BLaER1 (cell line): ENCODE results near the gene MGLL.

Source experiments
- H3K27ac ChIP-seq: shearing (Covaris generic); formaldehyde crosslinking; 2 replicates; pipeline ENCODE4 v1.8.1; 2022
- H3K27me3 ChIP-seq: shearing (Covaris generic); formaldehyde crosslinking; 2 replicates; pipeline ENCODE4 v1.8.1; 2022
- H3K36me3 ChIP-seq: shearing (Covaris generic); formaldehyde crosslinking; 2 replicates; pipeline ENCODE4 v1.8.1; 2022
- H3K4me1 ChIP-seq: shearing (Covaris generic); formaldehyde crosslinking; 2 replicates; pipeline ENCODE4 v1.8.1; 2022
- H3K4me2 ChIP-seq: shearing (Covaris generic); formaldehyde crosslinking; 2 replicates; pipeline ENCODE4 v1.8.1; 2022
- H3K4me3 ChIP-seq: shearing (Covaris generic); formaldehyde crosslinking; 2 replicates; pipeline ENCODE4 v1.8.1; 2022
- H3K9ac ChIP-seq: shearing (Covaris generic); formaldehyde crosslinking; 2 replicates; pipeline ENCODE4 v1.8.1; 2022
- H3K9me3 ChIP-seq: shearing (Covaris generic); formaldehyde crosslinking; 2 replicates; pipeline ENCODE4 v1.8.1; 2022
- H4K20me1 ChIP-seq: shearing (Covaris generic); formaldehyde crosslinking; 2 replicates; pipeline ENCODE4 v1.8.1; 2022
- Cebpa-rat ChIP-seq: shearing (Covaris generic); IDR thresholded peaks from 2 replicates; pipeline ENCODE4 v1.8.1; 2022

The MGLL gene

DNA sequence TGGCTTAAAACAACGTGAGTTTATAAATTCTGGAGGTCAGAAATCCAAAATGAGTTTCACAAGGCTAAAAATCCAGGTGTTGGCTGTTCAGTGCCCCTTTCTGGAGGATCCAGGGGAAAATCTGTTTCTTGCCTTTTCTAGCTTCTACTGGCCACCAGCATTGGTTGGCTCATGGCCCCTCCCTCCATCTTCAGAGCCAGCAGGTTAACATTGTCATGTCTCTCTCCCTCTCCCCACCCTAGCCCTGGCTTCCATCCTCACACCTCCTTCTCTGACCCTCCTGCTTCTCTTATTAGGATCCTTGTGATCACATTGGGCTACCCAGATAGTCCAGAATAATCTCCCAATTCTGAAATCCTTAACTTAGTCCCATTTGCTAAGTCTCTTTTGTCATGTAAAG, 32.9 kb upstream of the MGLL start:
- no peak overlapping the region for H3K4me3 ChIP-seq
- H3K4me1 ChIP-seq: no peaks in the 10 kb centered on the region
- no peaks in the 10 kb centered on the region for H3K36me3 ChIP-seq
- H4K20me1 ChIP-seq: no peaks in the 10 kb centered on the region
- H3K27ac ChIP-seq: no peak overlapping the region
- no peaks in the 10 kb centered on the region for H3K27me3 ChIP-seq
- TF ChIP-seq Cebpa-rat: no peak
- no peaks in the 10 kb centered on the region for H3K9me3 ChIP-seq
- H3K9ac ChIP-seq: no peak overlapping the region
- H3K4me2 ChIP-seq: no peak overlapping the region

DNA sequence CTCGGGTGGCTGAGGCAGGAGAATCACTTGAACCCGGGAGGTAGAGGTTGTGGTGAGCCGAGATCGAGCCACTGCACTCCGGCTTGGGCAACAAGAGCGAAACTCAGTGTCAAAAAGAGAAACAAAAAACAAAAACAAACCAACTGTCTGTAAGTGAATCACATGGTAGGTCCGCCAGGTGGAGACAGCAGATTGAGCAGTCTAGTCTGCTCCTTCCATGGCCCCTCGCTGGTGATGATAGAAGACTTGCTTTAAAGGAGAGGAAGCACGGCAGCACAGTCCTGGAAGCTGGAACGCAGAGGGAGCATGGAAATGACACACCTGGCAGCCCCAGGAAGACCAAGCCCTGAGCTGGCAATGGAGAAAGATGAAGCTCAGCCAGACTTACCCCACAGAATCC, 31.4 kb upstream of the MGLL start:
- Histone ChIP-seq H3K4me2 (no peak overlapping the region), H3K36me3 (no peaks in the 10 kb centered on the region), H3K9me3 (no peaks in the 10 kb centered on the region), H3K4me3 (no peak overlapping the region), H3K27me3 (no peaks in the 10 kb centered on the region), H4K20me1 (no peaks in the 10 kb centered on the region), H3K9ac (no peak overlapping the region), H3K27ac (no peak overlapping the region), H3K4me1 (no peaks in the 10 kb centered on the region; the same call in 1 of the 2 replicates)
- TF ChIP-seq Cebpa-rat: no peak

DNA sequence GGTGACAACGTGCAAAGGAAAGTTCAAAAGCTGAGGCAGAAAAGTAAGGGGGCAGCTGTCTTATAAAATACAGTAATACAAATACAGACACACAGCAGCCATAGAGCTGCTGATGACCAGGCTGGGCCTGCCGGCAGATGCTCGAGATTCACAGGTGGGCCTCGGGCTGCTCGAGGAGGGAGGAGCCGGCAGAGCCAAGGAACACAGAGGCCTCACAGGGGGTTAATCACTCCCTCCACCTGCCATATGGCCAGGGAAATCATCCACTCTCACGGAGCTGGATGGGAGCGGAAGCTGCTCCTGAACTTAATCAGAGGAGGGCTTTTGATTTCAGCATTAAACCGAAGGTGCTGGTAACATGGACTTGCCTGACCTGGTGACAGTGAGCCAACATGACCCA, 29.6 kb upstream of the MGLL start:
- H3K4me2 ChIP-seq: no peak overlapping the region
- H3K4me3 ChIP-seq: no peak overlapping the region
- H3K9me3 ChIP-seq: no peaks in the 10 kb centered on the region
- no peak overlapping the region for H3K9ac ChIP-seq
- no peaks in the 10 kb centered on the region for H3K36me3 ChIP-seq
- H3K4me1 ChIP-seq: peaks cover 7% of the 10 kb centered on the region
- no peaks in the 10 kb centered on the region for H3K27me3 ChIP-seq
- no peak overlapping the region for H3K27ac ChIP-seq
- no peak for TF ChIP-seq Cebpa-rat
- H4K20me1 ChIP-seq: no peaks in the 10 kb centered on the region

DNA sequence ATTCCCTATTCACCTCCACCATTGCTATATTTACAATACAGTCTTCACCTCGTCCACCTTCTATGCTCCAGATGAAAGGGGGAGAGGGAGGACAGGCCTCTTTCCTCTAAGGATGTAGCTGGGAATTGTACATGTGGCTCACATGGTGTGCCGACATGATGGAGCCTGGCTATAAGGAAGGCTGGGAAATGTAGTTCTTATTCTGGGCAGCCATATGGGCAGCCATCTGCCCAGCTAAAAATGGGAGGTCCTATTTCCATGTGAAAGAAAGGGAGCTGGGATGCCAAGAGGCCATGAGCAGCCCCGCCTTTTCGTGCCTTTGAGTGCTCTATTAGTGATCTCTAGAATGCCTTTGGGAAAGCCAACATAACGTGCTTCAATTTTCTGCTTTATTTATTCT, 27.1 kb upstream of the MGLL start:
- Histone ChIP-seq H3K4me1 (peaks cover 17% of the 10 kb centered on the region), H3K9me3 (no peaks in the 10 kb centered on the region), H3K36me3 (no peaks in the 10 kb centered on the region), H3K27me3 (no peaks in the 10 kb centered on the region), H4K20me1 (no peaks in the 10 kb centered on the region), H3K4me3 (no peak overlapping the region), H3K9ac (no peak overlapping the region), H3K4me2 (no peak overlapping the region), H3K27ac (no peak overlapping the region)
- TF ChIP-seq Cebpa-rat: no peak

DNA sequence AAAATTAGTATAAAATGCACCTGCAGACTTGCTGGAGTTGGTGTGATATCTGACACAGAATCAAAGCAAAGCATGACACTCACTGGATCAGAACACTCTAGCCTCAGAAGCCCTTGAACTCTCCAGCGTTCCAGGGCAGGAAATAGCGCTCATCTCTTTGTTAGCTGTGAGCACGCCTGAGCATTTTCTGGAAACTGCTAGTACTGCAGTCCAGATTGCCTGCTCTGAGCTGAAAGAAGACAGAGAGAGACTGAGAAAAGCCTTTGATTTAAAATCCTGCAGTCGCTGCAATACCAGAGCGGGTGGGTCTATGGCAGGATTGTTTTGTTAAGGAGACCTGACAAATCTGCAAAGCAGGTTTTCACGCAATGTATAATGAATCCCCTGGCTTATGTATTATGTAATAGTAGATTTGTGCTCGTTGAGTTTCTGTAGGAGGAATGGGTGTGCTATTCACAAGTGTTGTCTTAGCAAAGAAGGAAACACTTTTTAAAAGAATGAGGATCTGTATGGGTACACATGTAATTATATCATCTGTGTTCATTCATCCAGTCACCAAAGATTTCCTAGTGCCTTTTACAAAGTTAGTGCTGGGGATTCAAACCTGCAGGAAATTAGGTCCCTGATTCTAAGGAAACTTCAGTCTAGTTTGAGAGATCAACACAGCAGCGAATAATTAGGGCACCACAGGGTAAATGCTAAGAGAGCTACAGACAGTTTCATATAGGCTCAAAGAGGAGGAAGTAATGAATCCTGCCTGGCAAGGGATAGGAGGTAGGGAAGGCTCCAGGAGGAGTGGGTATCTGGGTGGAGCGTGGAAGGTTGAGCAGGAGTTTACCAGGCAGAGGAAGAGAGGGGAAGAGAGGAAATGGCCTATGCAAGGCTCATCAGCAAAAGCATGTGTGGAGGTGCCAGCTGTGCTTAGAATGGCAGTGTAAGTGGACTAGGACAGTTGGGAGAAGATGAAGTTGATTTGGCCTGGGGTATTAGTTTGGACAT, 26.1 kb upstream of the MGLL start:
- Histone ChIP-seq H3K27ac (no peak overlapping the region), H3K36me3 (no peaks in the 10 kb centered on the region), H3K4me3 (no peak overlapping the region), H3K27me3 (no peaks in the 10 kb centered on the region), H4K20me1 (no peaks in the 10 kb centered on the region), H3K9ac (no peak overlapping the region), H3K9me3 (no peaks in the 10 kb centered on the region), H3K4me1 (peaks cover 26% of the 10 kb centered on the region), H3K4me2 (no peak overlapping the region)
- no peak for TF ChIP-seq Cebpa-rat

DNA sequence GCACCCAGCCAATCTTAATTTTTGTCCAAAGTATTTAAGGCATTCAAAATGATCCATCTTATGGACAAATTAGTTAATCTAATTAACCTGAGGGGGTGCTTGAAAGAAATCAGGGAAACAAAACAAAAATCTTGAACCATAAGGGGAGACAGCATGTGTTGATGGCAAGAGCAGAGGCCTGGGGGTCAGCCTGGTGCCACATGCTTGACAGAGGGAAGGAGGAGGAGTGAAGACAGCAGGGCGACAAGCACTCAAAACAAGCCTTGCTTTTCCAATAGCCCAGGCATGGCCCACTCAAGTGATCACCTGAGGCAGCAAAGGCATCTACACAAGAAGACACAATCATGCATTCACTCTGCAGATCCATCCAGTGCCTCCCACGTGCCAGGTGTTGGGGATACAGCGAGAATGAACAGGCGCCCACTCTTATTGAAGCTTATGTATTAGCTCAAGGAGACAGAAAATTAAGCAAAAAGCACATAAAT, 25.0 kb upstream of the MGLL start:
- Histone ChIP-seq H3K27me3 (no peaks in the 10 kb centered on the region), H3K4me3 (no peak overlapping the region), H3K4me2 (no peak overlapping the region), H3K36me3 (no peaks in the 10 kb centered on the region), H3K9ac (no peak overlapping the region), H3K4me1 (peaks cover 38% of the 10 kb centered on the region), H3K9me3 (no peaks in the 10 kb centered on the region), H3K27ac (no peak overlapping the region), H4K20me1 (no peaks in the 10 kb centered on the region)
- no peak for TF ChIP-seq Cebpa-rat

DNA sequence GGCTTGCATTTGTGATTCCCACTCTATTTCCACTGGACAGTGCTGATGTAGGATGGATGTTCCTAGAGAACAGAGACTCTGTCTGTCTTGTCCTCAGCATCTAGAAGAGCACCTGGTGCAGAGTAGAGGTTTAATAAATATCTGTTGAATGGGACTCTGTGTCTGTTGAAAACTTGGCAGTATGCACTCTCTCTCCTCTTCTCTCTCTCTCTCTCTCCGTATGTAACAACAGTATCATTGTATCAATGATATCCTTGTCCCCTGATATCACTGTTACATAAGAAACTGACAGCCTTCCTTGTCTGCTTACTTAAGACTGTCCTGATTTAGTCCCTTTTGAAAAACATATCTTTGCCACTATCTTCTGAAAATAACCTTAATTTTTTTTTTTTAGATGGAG, 24.3 kb upstream of the MGLL start:
- Histone ChIP-seq H3K9me3 (no peaks in the 10 kb centered on the region), H3K27ac (no peak overlapping the region)

DNA sequence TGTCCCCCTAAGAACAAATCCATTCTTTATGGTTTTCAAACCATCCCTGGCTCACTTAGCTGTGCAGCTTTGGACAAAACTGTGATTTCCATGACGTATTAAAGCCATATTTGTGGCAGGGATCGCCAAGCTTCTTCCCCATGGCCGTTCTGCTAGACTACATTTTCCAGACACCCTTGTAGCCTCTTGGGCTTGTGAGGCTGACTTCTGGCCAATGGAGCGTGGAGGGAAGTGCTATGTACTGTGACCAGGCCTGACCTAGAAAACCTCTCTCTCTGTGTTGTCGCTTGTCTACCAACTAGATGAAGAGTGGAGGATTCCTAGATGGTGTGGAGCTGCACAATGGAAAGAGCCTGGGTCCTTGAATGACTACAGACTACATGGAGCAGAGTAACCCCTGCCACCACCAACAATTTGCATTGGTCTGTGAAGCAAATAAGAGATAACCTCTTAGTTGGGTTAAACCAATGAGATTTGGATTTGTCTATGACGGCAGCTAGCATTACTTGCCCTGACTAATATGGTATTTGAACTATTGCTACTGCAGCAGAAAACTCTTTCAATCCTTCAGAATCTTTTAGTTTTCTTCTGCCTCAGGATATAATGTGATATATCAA, 22.1 kb upstream of the MGLL start:
- Histone ChIP-seq H3K9me3 (no peaks in the 10 kb centered on the region), H3K4me3 (no peak overlapping the region), H3K36me3 (no peaks in the 10 kb centered on the region), H3K9ac (no peak overlapping the region), H4K20me1 (no peaks in the 10 kb centered on the region), H3K27ac (no peak overlapping the region), H3K27me3 (no peaks in the 10 kb centered on the region), H3K4me2 (peak overlapping the region; percentile 47), H3K4me1 (peaks cover 42% of the 10 kb centered on the region)
- TF ChIP-seq Cebpa-rat: no peak

More for the DNA sequence above, 24.3 kb upstream of the MGLL start:
- Histone ChIP-seq H4K20me1 (no peaks in the 10 kb centered on the region), H3K4me3 (no peak overlapping the region), H3K36me3 (no peaks in the 10 kb centered on the region), H3K9ac (no peak overlapping the region), H3K27me3 (no peaks in the 10 kb centered on the region), H3K4me1 (peaks cover 42% of the 10 kb centered on the region), H3K4me2 (no peak overlapping the region)
- no peak for TF ChIP-seq Cebpa-rat

DNA sequence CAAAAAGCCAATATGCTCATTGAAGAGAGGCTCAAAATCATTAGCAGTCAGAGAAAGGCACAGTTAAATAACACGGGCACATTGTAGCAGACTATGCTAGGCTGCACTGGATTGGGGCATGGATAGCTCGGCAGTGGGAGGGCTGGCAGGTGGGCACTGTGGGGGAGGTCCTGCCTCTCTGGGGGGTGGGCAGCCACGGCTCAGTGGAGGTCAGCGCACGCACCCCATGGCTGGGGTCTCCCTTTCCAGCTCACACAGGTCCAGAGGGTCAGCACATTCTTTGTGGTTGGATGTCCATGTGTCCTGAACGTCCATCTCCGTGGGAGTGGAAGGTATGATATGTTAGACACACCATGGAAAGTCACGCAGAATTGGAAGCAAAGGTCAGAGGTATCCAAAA, 18.4 kb upstream of the MGLL start:
- TF ChIP-seq Cebpa-rat: no peak
- Histone ChIP-seq H3K9me3 (no peaks in the 10 kb centered on the region), H4K20me1 (no peaks in the 10 kb centered on the region), H3K4me3 (no peak overlapping the region), H3K9ac (no peak overlapping the region), H3K36me3 (no peaks in the 10 kb centered on the region), H3K27me3 (no peaks in the 10 kb centered on the region), H3K4me2 (no peak overlapping the region), H3K4me1 (peaks cover 35% of the 10 kb centered on the region), H3K27ac (no peak overlapping the region)

DNA sequence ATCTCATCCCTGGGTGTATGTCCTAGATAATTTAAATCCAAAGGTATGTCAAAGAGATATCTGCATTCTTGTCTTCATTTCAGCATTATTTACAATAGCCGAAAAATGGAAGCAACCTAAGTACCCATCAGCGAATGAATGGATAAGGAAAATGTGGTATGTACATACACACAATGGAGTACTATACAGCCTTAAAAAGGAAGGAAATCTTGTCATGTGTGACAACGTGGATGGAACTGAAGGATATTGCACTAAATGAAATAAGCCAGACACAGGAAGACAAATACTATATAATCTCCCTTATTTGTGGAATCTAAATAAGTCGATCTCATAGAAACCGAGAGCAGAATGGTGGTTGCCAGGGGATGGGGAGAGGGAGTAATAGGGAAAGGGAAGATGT, 16.8 kb upstream of the MGLL start:
- no peak for TF ChIP-seq Cebpa-rat
- H3K9ac ChIP-seq: no peak overlapping the region
- no peaks in the 10 kb centered on the region for H3K27me3 ChIP-seq
- H3K4me2 ChIP-seq: no peak overlapping the region
- no peaks in the 10 kb centered on the region for H4K20me1 ChIP-seq
- no peaks in the 10 kb centered on the region for H3K9me3 ChIP-seq
- H3K4me1 ChIP-seq: peaks cover 22% of the 10 kb centered on the region
- H3K27ac ChIP-seq: no peak overlapping the region
- H3K36me3 ChIP-seq: no peaks in the 10 kb centered on the region
- no peak overlapping the region for H3K4me3 ChIP-seq
